HCT116 (cell line): Measurements from ENCODE around the gene HAX1. TPM values are rescaled to one million over a fixed set of nuclear protein-coding genes. Genes with fewer than 3 reads are reported as not detected.

Source experiments
- ATAC-seq: fragments of 200-7000 bp; cut with Tn5 transposase; 2 replicates; pipeline ENCODE4 v1.9.1; 2020; ENCODE audit warnings: mild to moderate bottlenecking, moderate library complexity
- BruUV-seq: library from RNA; stranded (reverse); fragments of 400-500 nt; replicated peaks from 2 replicates; lab custom pipeline; 2021; lab: Mats Ljungman, UMichigan
- CTCF ChIA-PET: fragments of 300-600 bp; sonication (Branson Sonifier 250); formaldehyde crosslinking; loops from one replicate; lab custom pipeline; 2021; ENCODE audit warnings: antibody characterized with exemption; lab: Charles Lee
- POLR2A ChIA-PET: fragments of 300-600, 350-600 bp; sonication (Branson Sonifier 250); formaldehyde crosslinking; loops from one replicate; lab custom pipeline; 2021; ENCODE audit warnings: antibody characterized with exemption; lab: Charles Lee
- RAD21 ChIA-PET, 2 experiments: fragments of 300-600 bp; sonication (Branson Sonifier 250); formaldehyde crosslinking; loops; one replicate each; lab custom pipeline; 2023; ENCODE audit warnings: low total read pairs in 2 of 2; ENCODE audit not compliant: uncharacterized antibody in 2 of 2, unreplicated experiment in 2 of 2, low non-redundant PET in 1 of 2; lab: Charles Lee
- DNase-seq: peaks from one replicate; pipeline ENCODE4 v3.0.0-alpha.2; 2010; ENCODE audit warnings: low read depth, low spot score
- H2AFZ ChIP-seq: fragments of 200-600 bp; shearing (Covaris generic), sonication (generic); 2 replicates; pipeline ENCODE4 v1.6.1; 2017; ENCODE audit warnings: low read depth, mixed run types, mixed read lengths, antibody characterized with exemption, low read length; ENCODE audit not compliant: poor library complexity, severe bottlenecking
- H3K27ac ChIP-seq: 2 replicates; pipeline ENCODE4 v1.5.1; 2012; ENCODE audit warnings: low read depth, low read length
- H3K27me3 ChIP-seq: fragments of 200-600 bp; sonication (generic); 2 replicates; pipeline ENCODE4 v1.6.1; 2016; ENCODE audit warnings: mixed run types, low read length, mixed read lengths; ENCODE audit not compliant: insufficient read depth
- H3K36me3 ChIP-seq, 2 experiments: fragments of 200-500 bp in 1 of 2; fragments of 200-600 bp in 1 of 2; sonication (Bioruptor generic) in 1 of 2; sonication (generic) in 1 of 2; 2 replicates each; pipeline versions ENCODE4 v1.5.1 to v1.6.1; 2014 to 2016; ENCODE audit warnings: low read length in 2 of 2, inconsistent platforms in 1 of 2, mixed read lengths in 1 of 2, mixed run types in 1 of 2; ENCODE audit not compliant: insufficient read depth in 2 of 2, control insufficient read depth in 1 of 2
- H3K4me1 ChIP-seq, 2 experiments: fragments of 200-600 bp in 1 of 2; sonication (generic) in 1 of 2; 2 replicates each; pipeline versions ENCODE4 v1.5.1 to v1.6.1; 2012 to 2017; ENCODE audit warnings: low read length in 2 of 2, inconsistent platforms in 1 of 2, mild to moderate bottlenecking in 1 of 2, mixed read lengths in 1 of 2, mixed run types in 1 of 2, moderate library complexity in 1 of 2; ENCODE audit not compliant: insufficient read depth in 2 of 2, control insufficient read depth in 1 of 2
- H3K4me2 ChIP-seq: fragments of 200-600 bp; sonication (generic); 2 replicates; pipeline ENCODE4 v1.6.1; 2017; ENCODE audit warnings: mixed run types, low read length, mixed read lengths
- H3K4me3 ChIP-seq, 2 experiments: fragments of 200-600 bp in 1 of 2; sonication (generic) in 1 of 2; replicated peaks in 1 of 2; 2 replicates each; pipeline ENCODE4 v1.5.1; 2011 to 2016; ENCODE audit warnings: low read length in 2 of 2, control low read depth in 1 of 2, low read depth in 1 of 2, mild to moderate bottlenecking in 1 of 2, mixed read lengths in 1 of 2, mixed run types in 1 of 2
- H3K79me2 ChIP-seq: fragments of 200-600 bp; sonication (generic); 2 replicates; pipeline ENCODE4 v1.6.1; 2017; ENCODE audit warnings: mild to moderate bottlenecking, mixed run types, low read length, moderate library complexity, mixed read lengths; ENCODE audit not compliant: insufficient read depth
- H3K9ac ChIP-seq: fragments of 200-600 bp; sonication (generic); 2 replicates; pipeline ENCODE4 v1.6.1; 2016; ENCODE audit warnings: low read length, mixed read lengths
- H3K9me2 ChIP-seq: fragments of 200-600 bp; sonication (generic), shearing (Covaris generic); 2 replicates; pipeline ENCODE4 v1.6.1; 2017; ENCODE audit warnings: mixed run types, mild to moderate bottlenecking, moderate library complexity; ENCODE audit not compliant: insufficient read depth
- H3K9me3 ChIP-seq, 2 experiments: fragments of 200-500 bp in 1 of 2; fragments of 200-600 bp in 1 of 2; sonication (Bioruptor generic) in 1 of 2; sonication (generic) in 1 of 2; 2 replicates each; pipeline ENCODE4 v1.6.1; 2014 to 2017; ENCODE audit warnings: low read length in 2 of 2, mixed read lengths in 2 of 2, inconsistent platforms in 1 of 2, low read depth in 1 of 2, mild to moderate bottlenecking in 1 of 2, mixed run types in 1 of 2, moderate library complexity in 1 of 2; ENCODE audit not compliant: control insufficient read depth in 1 of 2, insufficient read depth in 1 of 2
- H4K20me1 ChIP-seq: fragments of 200-600 bp; sonication (generic), shearing (Covaris generic); 2 replicates; pipeline ENCODE4 v1.6.1; 2017; ENCODE audit warnings: mixed run types, mild to moderate bottlenecking, moderate library complexity; ENCODE audit not compliant: insufficient read depth
- CBX3 ChIP-seq: IDR thresholded peaks from 2 replicates; pipeline ENCODE4 v1.6.1; 2012; ENCODE audit warnings: low read depth
- CEBPB ChIP-seq: IDR thresholded peaks from 2 replicates; pipeline ENCODE4 v1.6.1; 2012; ENCODE audit warnings: low read depth
- EGR1 ChIP-seq: IDR thresholded peaks from 2 replicates; pipeline ENCODE4 v1.6.1; 2012; ENCODE audit warnings: low read depth
- ELF1 ChIP-seq: IDR thresholded peaks from 2 replicates; pipeline ENCODE4 v1.6.1; 2012; ENCODE audit warnings: low read depth, borderline replicate concordance
- EZH2 ChIP-seq: fragments of 200-600 bp; sonication (generic); IDR thresholded peaks from 2 replicates; pipeline ENCODE4 v1.6.1; 2017; ENCODE audit warnings: antibody characterized with exemption, mixed run types
- EZH2phosphoT487 ChIP-seq: fragments of 200-600 bp; IDR thresholded peaks from 2 replicates; pipeline ENCODE4 v1.6.1; 2018; ENCODE audit warnings: antibody characterized with exemption, borderline replicate concordance
- FOSL1 ChIP-seq: IDR thresholded peaks from 2 replicates; pipeline ENCODE4 v1.6.1; 2012; ENCODE audit warnings: low read depth
- JUND ChIP-seq: IDR thresholded peaks from 2 replicates; pipeline ENCODE4 v1.6.1; 2012
- POLR2AphosphoS5 ChIP-seq: IDR thresholded peaks from 2 replicates; pipeline ENCODE4 v1.6.1; 2011; ENCODE audit warnings: mild to moderate bottlenecking, low read depth, low read length, moderate library complexity
- SP1 ChIP-seq: IDR thresholded peaks from 2 replicates; pipeline ENCODE4 v1.6.1; 2012; ENCODE audit warnings: low read depth
- intact Hi-C: fragments of 100-400 bp; cut with micrococcal nuclease; formaldehyde crosslinking; loops from 2 replicates; pipeline ENCODE4 v1.10.0; 2022
- total RNA-seq: library from RNA; stranded (reverse); gene quantifications from one replicate; pipeline ENCODE4 v1.2.1, GENCODE V29; 2021; ENCODE audit not compliant: unreplicated experiment
- TF ChIP-seq, protein P1 (sequence below): IDR thresholded peaks from 2 replicates; pipeline ENCODE4 v1.6.1; 2012
- TF ChIP-seq, protein P2 (sequence below): IDR thresholded peaks from 2 replicates; pipeline ENCODE4 v1.6.1; 2012
- TF ChIP-seq, protein P3 (sequence below), 3 experiments: fragments of 200-600 bp in 1 of 3; sonication (generic) in 1 of 3; IDR thresholded peaks in 2 of 3; conservative IDR thresholded peaks in 1 of 3; 2 replicates each; pipeline ENCODE4 v1.5.1; 2012 to 2017; ENCODE audit warnings: low read depth in 2 of 3, low read length in 2 of 3, antibody characterized with exemption in 1 of 3, borderline replicate concordance in 1 of 3, control low read depth in 1 of 3, mild to moderate bottlenecking in 1 of 3, mixed read lengths in 1 of 3, mixed run types in 1 of 3, moderate library complexity in 1 of 3; ENCODE audit not compliant: insufficient read depth in 1 of 3

Gene HAX1
- total RNA-seq, 1 experiment from 2014 or later: 93.6 TPM

DNA sequence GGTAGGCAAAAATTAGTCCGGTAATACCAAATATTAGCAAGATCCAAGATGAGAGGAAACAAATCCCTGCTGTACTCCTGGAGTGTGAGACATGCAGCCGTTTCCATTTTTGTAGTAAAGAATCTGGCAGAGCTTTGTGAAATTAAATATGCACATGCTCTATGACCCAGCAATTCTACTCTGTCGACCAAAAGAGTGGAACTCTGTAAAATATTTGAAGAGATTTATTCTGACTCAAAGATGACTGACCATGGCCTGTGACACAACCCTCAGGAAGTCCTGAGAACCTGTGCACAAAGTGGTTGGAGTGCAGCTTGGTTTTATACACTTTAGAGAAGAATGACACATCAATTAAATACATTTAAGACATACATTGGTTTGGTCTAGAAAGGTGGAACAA lies 16.2 kb downstream of the HAX1 start:
- no peaks in the 10 kb centered on the region for H4K20me1 ChIP-seq
- no peaks in the 10 kb centered on the region for H3K4me1 ChIP-seq
- POLR2A ChIA-PET: no interaction called here
- CTCF ChIA-PET: no interaction called here
- H3K9me2 ChIP-seq: no peaks in the 10 kb centered on the region
- no peaks in the 10 kb centered on the region for H3K9me3 ChIP-seq
- H3K4me2 ChIP-seq: no peak overlapping the region
- TF ChIP-seq EGR1: no peak
- no peak for TF ChIP-seq POLR2AphosphoS5
- TF ChIP-seq ELF1: no peak
- TF ChIP-seq, protein P1, sequence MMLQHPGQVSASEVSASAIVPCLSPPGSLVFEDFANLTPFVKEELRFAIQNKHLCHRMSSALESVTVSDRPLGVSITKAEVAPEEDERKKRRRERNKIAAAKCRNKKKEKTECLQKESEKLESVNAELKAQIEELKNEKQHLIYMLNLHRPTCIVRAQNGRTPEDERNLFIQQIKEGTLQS: no peak
- TF ChIP-seq JUND: no peak
- TF ChIP-seq SP1: no peak
- no peak for TF ChIP-seq CBX3
- TF ChIP-seq, protein P2, sequence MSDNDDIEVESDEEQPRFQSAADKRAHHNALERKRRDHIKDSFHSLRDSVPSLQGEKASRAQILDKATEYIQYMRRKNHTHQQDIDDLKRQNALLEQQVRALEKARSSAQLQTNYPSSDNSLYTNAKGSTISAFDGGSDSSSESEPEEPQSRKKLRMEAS: no peak
- TF ChIP-seq EZH2phosphoT487: no peak
- TF ChIP-seq EZH2: no peak
- no peak for TF ChIP-seq FOSL1
- TF ChIP-seq, protein P3, sequence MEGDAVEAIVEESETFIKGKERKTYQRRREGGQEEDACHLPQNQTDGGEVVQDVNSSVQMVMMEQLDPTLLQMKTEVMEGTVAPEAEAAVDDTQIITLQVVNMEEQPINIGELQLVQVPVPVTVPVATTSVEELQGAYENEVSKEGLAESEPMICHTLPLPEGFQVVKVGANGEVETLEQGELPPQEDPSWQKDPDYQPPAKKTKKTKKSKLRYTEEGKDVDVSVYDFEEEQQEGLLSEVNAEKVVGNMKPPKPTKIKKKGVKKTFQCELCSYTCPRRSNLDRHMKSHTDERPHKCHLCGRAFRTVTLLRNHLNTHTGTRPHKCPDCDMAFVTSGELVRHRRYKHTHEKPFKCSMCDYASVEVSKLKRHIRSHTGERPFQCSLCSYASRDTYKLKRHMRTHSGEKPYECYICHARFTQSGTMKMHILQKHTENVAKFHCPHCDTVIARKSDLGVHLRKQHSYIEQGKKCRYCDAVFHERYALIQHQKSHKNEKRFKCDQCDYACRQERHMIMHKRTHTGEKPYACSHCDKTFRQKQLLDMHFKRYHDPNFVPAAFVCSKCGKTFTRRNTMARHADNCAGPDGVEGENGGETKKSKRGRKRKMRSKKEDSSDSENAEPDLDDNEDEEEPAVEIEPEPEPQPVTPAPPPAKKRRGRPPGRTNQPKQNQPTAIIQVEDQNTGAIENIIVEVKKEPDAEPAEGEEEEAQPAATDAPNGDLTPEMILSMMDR (IDR thresholded peaks at IDR 0.05 in 2 of 3, conservative IDR thresholded peaks at IDR 0.05 in 1 of 3; ENCODE audit: borderline replicate concordance in 1 of 3, insufficient read depth in 1 of 3, low read depth in 2 of 3, low read length in 2 of 3): no peak
- no peak for TF ChIP-seq CEBPB
- no peaks in the 10 kb centered on the region for H3K27me3 ChIP-seq
- ATAC-seq (no peak), DNase-seq (no peak)
- no peak overlapping the region for H3K4me3 ChIP-seq
- no peak overlapping the region for H3K9ac ChIP-seq
- intact Hi-C loops: no loop called here
- H3K36me3 ChIP-seq: no peaks in the 10 kb centered on the region
- no peak overlapping the region for H2AFZ ChIP-seq
- BruUV-seq: no TSS peak
- H3K27ac ChIP-seq: no peak overlapping the region
- no peaks in the 10 kb centered on the region for H3K79me2 ChIP-seq
- RAD21 ChIA-PET: no interaction called here
